Measurements from ENCODE around the gene CCDC175. TPM values are rescaled to one million over a fixed set of nuclear protein-coding genes. Genes with fewer than 3 reads are reported as not detected.

The CCDC175 gene
- total RNA-seq, 6 experiments from 2014 or later, result not detected

GRCh38 chr14:59478540-59478939, 98.1 kb downstream of the CCDC175 start:
- Mint-ChIP-seq H3K4me1 (ENCODE audit: low read depth) (peaks cover 66% of the 10 kb centered on the region), H3K4me3 (no peak overlapping the region), H3K27ac (no peak overlapping the region), H3K27me3 (ENCODE audit: insufficient read depth) (peaks cover 2% of the 10 kb centered on the region; the same call in 1 of the 2 replicates), H3K9me3 (no peaks in the 10 kb centered on the region), H3K36me3 (ENCODE audit: low read depth) (peaks cover 43% of the 10 kb centered on the region)
- no peak for TF ChIP-seq CTCF (IDR thresholded peaks at IDR 0.05)
- no peak for DNase-seq

- Mint-ChIP-seq H3K9me3 (no peaks in the 10 kb centered on the region), H3K4me1 (ENCODE audit: low read depth) (peaks cover 48% of the 10 kb centered on the region), H3K27ac (no peak overlapping the region), H3K27me3 (ENCODE audit: insufficient read depth) (peaks cover 2% of the 10 kb centered on the region; the same call in 1 of the 2 replicates), H3K36me3 (ENCODE audit: low read depth) (peaks cover 40% of the 10 kb centered on the region), H3K4me3 (no peak overlapping the region)
- TF ChIP-seq CTCF (IDR thresholded peaks at IDR 0.05), result no peak
- no peak for DNase-seq
Measured at GRCh38 chr14:59475709-59476108, 100.9 kb downstream of the CCDC175 start.

GRCh38 chr14:59474172-59474571, 102.4 kb downstream of the CCDC175 start:
- Mint-ChIP-seq H3K9me3 (no peaks in the 10 kb centered on the region), H3K27ac (peak overlapping the region; percentile 29), H3K36me3 (ENCODE audit: low read depth) (peaks cover 30% of the 10 kb centered on the region), H3K4me1 (ENCODE audit: low read depth) (peaks cover 33% of the 10 kb centered on the region), H3K27me3 (ENCODE audit: insufficient read depth) (peaks cover 2% of the 10 kb centered on the region; the same call in 1 of the 2 replicates), H3K4me3 (no peak overlapping the region)
- DNase-seq, result peak; percentile 23
- no peak for TF ChIP-seq CTCF (IDR thresholded peaks at IDR 0.05)

GRCh38 chr14:59465316-59466135, 111.1 kb downstream of the CCDC175 start, which contains the start of gene GPR135:
Gene GPR135 (minus strand): TSS chr14:59465380. CDS start chr14:59465226, 154 bp downstream.
- DNase-seq, result no peak

More at GRCh38 chr14:59465316-59466135, 111.1 kb downstream of the CCDC175 start, which contains the start of gene GPR135:
- Mint-ChIP-seq H3K36me3 (ENCODE audit: low read depth) (peaks cover 12% of the 10 kb centered on the region), H3K9me3 (no peaks in the 10 kb centered on the region), H3K4me3 (peak within 1 kb of the TSS; percentile 86), H3K27ac (peak within 1 kb of the TSS; percentile 84), H3K4me1 (ENCODE audit: low read depth) (peaks cover 18% of the 10 kb centered on the region), H3K27me3 (ENCODE audit: insufficient read depth) (no peaks in the 10 kb centered on the region)
- TF ChIP-seq CTCF (IDR thresholded peaks at IDR 0.05), result no peak

Measured in HFFc6 (cell line).